Breast epithelium (tissue), 4 donors: ENCODE measurements around the gene SLC66A1. TPM values are rescaled to one million over a fixed set of nuclear protein-coding genes. Genes with fewer than 3 reads are reported as not detected.
"Not testable (repeated sequence)": the region's sequence is repeated elsewhere in the genome, so short reads cannot be mapped to it uniquely, and the experiment has no call there.

ENCODE experiments used
- DNase-seq, 2 donors: peaks; one replicate each; pipeline ENCODE4 v3.0.0-alpha.2; 2019; ENCODE audit warnings: low spot score in 2 of 2
- H3K27ac ChIP-seq, 2 donors: fragments of 200-600 bp; sonication (generic) in 1 of 2; one replicate each; pipeline ENCODE4 v1.5.1; 2016 to 2019; ENCODE audit warnings: mild to moderate bottlenecking in 1 of 2
- H3K27me3 ChIP-seq, 2 donors: fragments of 200-600 bp; sonication (generic) in 1 of 2; one replicate each; pipeline versions ENCODE4 v1.5.1 to v1.6.0; 2017 to 2019; ENCODE audit warnings: control low read depth in 1 of 2, mild to moderate bottlenecking in 1 of 2
- H3K36me3 ChIP-seq: fragments of 200-600 bp; one replicate; pipeline ENCODE4 v1.5.1; 2019
- H3K4me1 ChIP-seq, 2 donors: fragments of 200-600 bp; sonication (generic); one replicate each; pipeline ENCODE4 v1.5.1; 2016 to 2019; ENCODE audit warnings: control low read depth in 1 of 2
- H3K4me3 ChIP-seq, 3 donors: fragments of 200-600 bp; sonication (generic); 1 replicate in 2 of 3; 2 replicates in 1 of 3; pipeline ENCODE4 v1.5.1; 2016 to 2019; ENCODE audit warnings: mild to moderate bottlenecking in 3 of 3, moderate library complexity in 2 of 3
- H3K9me3 ChIP-seq, 2 donors: fragments of 200-600 bp; sonication (generic) in 1 of 2; one replicate each; pipeline ENCODE4 v1.5.1; 2016 to 2019; ENCODE audit warnings: control low read depth in 1 of 2
- CTCF ChIP-seq, 3 donors: fragments of 450-650 bp; IDR thresholded peaks; one replicate each; pipeline ENCODE4 v1.5.1; 2016 to 2017; ENCODE audit warnings: antibody characterized with exemption in 3 of 3, mild to moderate bottlenecking in 3 of 3, moderate library complexity in 3 of 3
- POLR2A ChIP-seq: fragments of 450-650 bp; IDR thresholded peaks from one replicate; pipeline ENCODE4 v1.6.1; 2016; ENCODE audit warnings: antibody characterized with exemption, mild to moderate bottlenecking, moderate library complexity
- POLR2AphosphoS5 ChIP-seq, 3 donors: sonication (generic); formaldehyde crosslinking; IDR thresholded peaks; one replicate each; pipeline ENCODE4 v1.6.1; 2017; ENCODE audit warnings: antibody characterized with exemption in 3 of 3
- intact Hi-C: fragments of 100-400 bp; cut with DNase I; formaldehyde crosslinking; loops from one replicate; pipeline ENCODE4 v1.15.1; 2023; ENCODE audit warnings: low total_unique reads
- total RNA-seq, 3 donors: library from RNA; depleted of rRNA; stranded (reverse); fragments of >200 nt; gene quantifications; one replicate each; pipeline ENCODE4 v1.1.0, GENCODE V29; 2016

The SLC66A1 gene
- total RNA-seq, 3 donors from 2014 or later, result 6.2 to 13.9 (median 13.1) TPM

GRCh38 chr1:19273106-19273843, 38.9 kb upstream of the SLC66A1 start:
- Histone ChIP-seq H3K36me3 (no peaks in the 10 kb centered on the region), H3K27ac (no peak overlapping the region), H3K4me1 (no peaks in the 10 kb centered on the region), H3K9me3 (no peaks in the 10 kb centered on the region), H3K4me3 (peak overlapping the region in 2 of 3 donors; percentile 25 to 31), H3K27me3 (no peaks in the 10 kb centered on the region)
- TF ChIP-seq POLR2A (no peak), POLR2AphosphoS5 (IDR thresholded peaks at IDR 0.05) (no peak), CTCF (IDR thresholded peaks at IDR 0.05) (no peak)
- intact Hi-C loops, result no loop called here
- DNase-seq, result no peak

- H3K27ac ChIP-seq, DNase-seq, H3K9me3 ChIP-seq, H3K36me3 ChIP-seq, intact Hi-C loops, H3K4me1 ChIP-seq, H3K27me3 ChIP-seq: not testable (repeated sequence)
- H3K4me3 ChIP-seq, result peak overlapping the region; percentile 3 to 31 (median 25)
Observed at GRCh38 chr1:19273844-19274531, 38.1 kb upstream of the SLC66A1 start.

GRCh38 chr1:19274636-19275035, 37.5 kb upstream of the SLC66A1 start:
- TF ChIP-seq CTCF (IDR thresholded peaks at IDR 0.05) (no peak), POLR2AphosphoS5 (IDR thresholded peaks at IDR 0.05) (no peak), POLR2A (no peak)
- H3K27me3 ChIP-seq, result no peaks in the 10 kb centered on the region
- no peaks in the 10 kb centered on the region for H3K36me3 ChIP-seq
- no peaks in the 10 kb centered on the region for H3K9me3 ChIP-seq
- no peak overlapping the region for H3K27ac ChIP-seq
- no peaks in the 10 kb centered on the region for H3K4me1 ChIP-seq
- DNase-seq, result no peak
- no peak overlapping the region for H3K4me3 ChIP-seq
- intact Hi-C loops, result no loop called here

GRCh38 chr1:19283891-19284290, 28.2 kb upstream of the SLC66A1 start:
- H3K4me3 ChIP-seq, result no peak overlapping the region
- no peak overlapping the region for H3K27ac ChIP-seq
- H3K36me3 ChIP-seq, result no peaks in the 10 kb centered on the region
- DNase-seq, result no peak
- H3K9me3 ChIP-seq, result no peaks in the 10 kb centered on the region
- no peak for TF ChIP-seq POLR2A
- TF ChIP-seq POLR2AphosphoS5 (IDR thresholded peaks at IDR 0.05), result no peak
- no peak for TF ChIP-seq CTCF (IDR thresholded peaks at IDR 0.05)
- H3K4me1 ChIP-seq, result no peaks in the 10 kb centered on the region
- intact Hi-C loops, result no loop called here
- no peaks in the 10 kb centered on the region for H3K27me3 ChIP-seq

- intact Hi-C loops, result loop anchor here (5.0 kb wide), 1 partner anchor 442 kb away; no protein-coding TSS in a partner anchor
- no peaks in the 10 kb centered on the region for H3K4me1 ChIP-seq
- H3K27me3 ChIP-seq, result no peaks in the 10 kb centered on the region
- no peak overlapping the region for H3K27ac ChIP-seq
- H3K36me3 ChIP-seq, result no peaks in the 10 kb centered on the region
- DNase-seq, result no peak
- TF ChIP-seq POLR2A (no peak), POLR2AphosphoS5 (IDR thresholded peaks at IDR 0.05) (no peak), CTCF (IDR thresholded peaks at IDR 0.05) (no peak)
- H3K9me3 ChIP-seq, result no peaks in the 10 kb centered on the region
- H3K4me3 ChIP-seq, result no peak overlapping the region
Observed at GRCh38 chr1:19284881-19285280, 27.2 kb upstream of the SLC66A1 start.

GRCh38 chr1:19285366-19285765, 26.8 kb upstream of the SLC66A1 start:
- not testable (repeated sequence) for H3K36me3 ChIP-seq, H3K4me1 ChIP-seq, H3K4me3 ChIP-seq, DNase-seq, H3K27ac ChIP-seq, H3K27me3 ChIP-seq, H3K9me3 ChIP-seq
- intact Hi-C loops, result loop anchor here (5.0 kb wide), 1 partner anchor 442 kb away; no protein-coding TSS in a partner anchor

GRCh38 chr1:19285807-19286206, 26.3 kb upstream of the SLC66A1 start:
- H3K4me1 ChIP-seq, H3K9me3 ChIP-seq, DNase-seq, H3K4me3 ChIP-seq, H3K27ac ChIP-seq, H3K36me3 ChIP-seq, H3K27me3 ChIP-seq: not testable (repeated sequence)
- intact Hi-C loops, result loop anchor here (5.0 kb wide), 1 partner anchor 441 kb away; no protein-coding TSS in a partner anchor
